SK-N-SH (cell line): Measurements from ENCODE around the gene EDRF1. TPM values are rescaled to one million over a fixed set of nuclear protein-coding genes. Genes with fewer than 3 reads are reported as not detected.

Experiments
- CTCF ChIA-PET: fragments of 300-600, 350-600 bp; formaldehyde crosslinking; extraction: SDS; loops from one replicate; lab custom pipeline; 2021; lab: Yijun Ruan, JAX
- POLR2A ChIA-PET: fragments of 350-600 bp; sonication (Branson Sonifier 250); formaldehyde crosslinking; extraction: SDS; loops from one replicate; lab custom pipeline; 2020; ENCODE audit warnings: antibody characterized with exemption, inconsistent platforms; lab: Yijun Ruan, JAX
- DNase-seq: peaks from one replicate; pipeline ENCODE4 v3.0.0; 2012
- H2AFZ ChIP-seq: fragments of 200-600 bp; sonication (generic); 2 replicates; pipeline ENCODE4 v1.8.1; 2016; ENCODE audit warnings: antibody characterized with exemption, mild to moderate bottlenecking, low read depth
- H3F3A ChIP-seq: fragments of 200-600 bp; sonication (generic); replicated peaks from 2 replicates; pipeline ENCODE3; 2016; ENCODE audit warnings: antibody characterized with exemption, mild to moderate bottlenecking; ENCODE audit not compliant: insufficient read depth
- H3K27ac ChIP-seq, 2 experiments: fragments of 200-500 bp in 1 of 2; fragments of 200-600 bp in 1 of 2; sonication (Bioruptor generic) in 1 of 2; sonication (generic), shearing (Covaris generic) in 1 of 2; 2 replicates each; pipeline versions ENCODE4 v1.5.1 to v1.6.1; 2014 to 2016; ENCODE audit warnings: low read depth in 2 of 2, inconsistent platforms in 1 of 2, low read length in 1 of 2, mild to moderate bottlenecking in 1 of 2, mixed read lengths in 1 of 2
- H3K27me3 ChIP-seq: fragments of 200-600 bp; sonication (generic), shearing (Covaris generic); 2 replicates; pipeline ENCODE4 v1.6.1; 2016; ENCODE audit warnings: mixed run types; ENCODE audit not compliant: insufficient read depth
- H3K36me3 ChIP-seq, 2 experiments: fragments of 200-500 bp in 1 of 2; fragments of 200-600 bp in 1 of 2; sonication (Bioruptor generic) in 1 of 2; sonication (generic) in 1 of 2; replicated peaks in 1 of 2; 2 replicates each; pipeline versions ENCODE3 to v1.5.1; 2014 to 2016; ENCODE audit warnings: low read length in 1 of 2, mild to moderate bottlenecking in 1 of 2; ENCODE audit not compliant: insufficient read depth in 2 of 2, control insufficient read depth in 1 of 2
- H3K4me1 ChIP-seq, 2 experiments: fragments of 200-500 bp in 1 of 2; fragments of 200-600 bp in 1 of 2; sonication (Bioruptor generic) in 1 of 2; sonication (generic), shearing (Covaris generic) in 1 of 2; 2 replicates each; pipeline versions ENCODE4 v1.5.1 to v1.6.1; 2014 to 2016; ENCODE audit warnings: low read depth in 1 of 2, low read length in 1 of 2, mixed run types in 1 of 2; ENCODE audit not compliant: insufficient read depth in 2 of 2, control insufficient read depth in 1 of 2
- H3K4me2 ChIP-seq: fragments of 200-600 bp; sonication (generic), shearing (Covaris generic); 2 replicates; pipeline ENCODE4 v1.6.1; 2017; ENCODE audit warnings: mixed run types
- H3K4me3 ChIP-seq, 2 experiments: fragments of 200-500 bp in 1 of 2; fragments of 200-600 bp in 1 of 2; sonication (Bioruptor generic) in 1 of 2; sonication (generic), shearing (Covaris generic) in 1 of 2; 2 replicates each; pipeline versions ENCODE4 v1.5.1 to v1.8.1; 2014 to 2016; ENCODE audit warnings: low read depth in 2 of 2, inconsistent platforms in 1 of 2, low read length in 1 of 2, mild to moderate bottlenecking in 1 of 2, mixed read lengths in 1 of 2, moderate library complexity in 1 of 2
- H3K79me2 ChIP-seq: fragments of 200-600 bp; sonication (generic); 2 replicates; pipeline ENCODE4 v1.8.1; 2017; ENCODE audit warnings: mild to moderate bottlenecking; ENCODE audit not compliant: insufficient read depth
- H3K9ac ChIP-seq: fragments of 200-600 bp; sonication (generic); 2 replicates; pipeline ENCODE4 v1.6.1; 2017; ENCODE audit warnings: mixed run types
- H3K9me2 ChIP-seq: fragments of 200-600 bp; sonication (generic); 2 replicates; pipeline ENCODE4 v1.6.1; 2017; ENCODE audit warnings: mixed run types
- H3K9me3 ChIP-seq: fragments of 200-600 bp; sonication (generic); 2 replicates; pipeline ENCODE4 v1.6.1; 2017; ENCODE audit warnings: mixed run types, mild to moderate bottlenecking, moderate library complexity
- H4K20me1 ChIP-seq: fragments of 200-600 bp; sonication (generic); 2 replicates; pipeline ENCODE4 v1.6.1; 2017; ENCODE audit warnings: mild to moderate bottlenecking, mixed run types; ENCODE audit not compliant: insufficient read depth
- CHD2 ChIP-seq: fragments of 150-350 bp; IDR thresholded peaks from 2 replicates; pipeline ENCODE4 v1.6.1; 2018; ENCODE audit warnings: low read length; ENCODE audit not compliant: partially characterized antibody
- ELF1 ChIP-seq: IDR thresholded peaks from 2 replicates; pipeline ENCODE4 v1.4.0; 2012
- FOXJ3 ChIP-seq: sonication (generic); formaldehyde crosslinking; IDR thresholded peaks from 2 replicates; pipeline ENCODE4 v1.5.1; 2020; ENCODE audit warnings: mild to moderate bottlenecking, missing genetic modification reagents
- FOXM1 ChIP-seq: IDR thresholded peaks from 2 replicates; pipeline ENCODE4 v1.4.0; 2012; ENCODE audit warnings: low read depth, mild to moderate bottlenecking
- JUND ChIP-seq: IDR thresholded peaks from 2 replicates; pipeline ENCODE4 v1.4.0; 2012
- MAX ChIP-seq: IDR thresholded peaks from 2 replicates; pipeline ENCODE4 v1.4.0; 2012; ENCODE audit warnings: low read depth
- NFIC ChIP-seq: IDR thresholded peaks from 2 replicates; pipeline ENCODE4 v1.4.0; 2012; ENCODE audit warnings: borderline replicate concordance
- RCOR1 ChIP-seq: fragments of 150-350 bp; IDR thresholded peaks from 2 replicates; pipeline ENCODE4 v1.6.1; 2017; ENCODE audit warnings: antibody characterized with exemption, low read length
- REST ChIP-seq: IDR thresholded peaks from 2 replicates; pipeline ENCODE4 v1.6.1; 2012; ENCODE audit warnings: mild to moderate bottlenecking, low read depth, low read length, moderate library complexity
- RXRA ChIP-seq: IDR thresholded peaks from 2 replicates; pipeline ENCODE4 v1.4.0; 2012; ENCODE audit warnings: low read depth, mild to moderate bottlenecking, borderline replicate concordance
- SIN3A ChIP-seq: IDR thresholded peaks from 2 replicates; pipeline ENCODE4 v1.6.1; 2012; ENCODE audit warnings: low read depth, mild to moderate bottlenecking, low read length, moderate library complexity, borderline replicate concordance
- USF1 ChIP-seq: IDR thresholded peaks from 2 replicates; pipeline ENCODE4 v1.4.0; 2012; ENCODE audit warnings: low read depth, borderline replicate concordance
- YY1 ChIP-seq: IDR thresholded peaks from 2 replicates; pipeline ENCODE4 v1.4.0; 2012; ENCODE audit warnings: low read depth, mild to moderate bottlenecking
- WGBS: methylation state at CpG from one replicate; pipeline ENCODE4 v1.1.6; 2017; ENCODE audit warnings: low lambda C conversion rate; 5-methylcytosine and 5-hydroxymethylcytosine counted together
- polyA plus RNA-seq, 3 experiments: library from polyadenylated mRNA; depleted of rRNA; stranded (reverse); fragments of >200 nt; gene quantifications; 2 replicates each; pipeline ENCODE4 v1.2.3, GENCODE V29; 2012

The EDRF1 gene
- polyA plus RNA-seq, 1 of the 3 experiments (the other 2 are of a cell fraction): 19.2 TPM

GRCh38 chr10:125707541-125708468 is 11.7 kb upstream of the EDRF1 start:
- no peak overlapping the region for H3K4me3 ChIP-seq
- no peaks in the 10 kb centered on the region for H3F3A ChIP-seq
- H3K27ac ChIP-seq: no peak overlapping the region
- no peaks in the 10 kb centered on the region for H3K9me3 ChIP-seq
- no peaks in the 10 kb centered on the region for H3K27me3 ChIP-seq
- POLR2A ChIA-PET: interaction anchor here (1.4 kb wide), 1 partner anchor 12 kb away, joined by 5 read pairs; the partner anchor contains the start of gene EDRF1
- no peak overlapping the region for H2AFZ ChIP-seq
- no peaks in the 10 kb centered on the region for H3K9me2 ChIP-seq
- H3K36me3 ChIP-seq: no peaks in the 10 kb centered on the region
- 61% methylated on average over 6 of the region's 6 CpGs for WGBS
- CTCF ChIA-PET: no interaction called here
- TF ChIP-seq MAX: no peak
- TF ChIP-seq FOXJ3: no peak
- no peak for TF ChIP-seq RCOR1
- TF ChIP-seq SIN3A: no peak
- no peak for TF ChIP-seq NFIC
- TF ChIP-seq REST: no peak
- no peak for TF ChIP-seq CHD2
- TF ChIP-seq ELF1: no peak
- TF ChIP-seq FOXM1: no peak
- TF ChIP-seq JUND: no peak
- TF ChIP-seq RXRA: no peak
- no peak for TF ChIP-seq USF1
- TF ChIP-seq YY1: no peak
- H4K20me1 ChIP-seq: no peaks in the 10 kb centered on the region
- H3K9ac ChIP-seq: no peak overlapping the region
- no peak for DNase-seq
- H3K79me2 ChIP-seq: no peaks in the 10 kb centered on the region
- peaks cover 0 to 2% of the 10 kb centered on the region in 2 experiments; a peak in 1 of 4 replicates for H3K4me1 ChIP-seq
- no peak overlapping the region for H3K4me2 ChIP-seq
